Smooth muscle cell (in vitro differentiated cells): ENCODE measurements around the gene INO80. TPM values are rescaled to one million over a fixed set of nuclear protein-coding genes. Genes with fewer than 3 reads are reported as not detected.
"Not testable (repeated sequence)": the region's sequence is repeated elsewhere in the genome, so short reads cannot be mapped to it uniquely, and the experiment has no call there.

Experiments used
- DNase-seq: peaks from one replicate; lab custom pipeline; 2025; ENCODE audit not compliant: unreplicated experiment; lab: John Stamatoyannopoulos, UW
- H2AFZ ChIP-seq: fragments of 200-600 bp; sonication (generic); 2 replicates; pipeline ENCODE4 v1.6.0; 2016; ENCODE audit warnings: antibody characterized with exemption, low read depth, mild to moderate bottlenecking
- H3F3A ChIP-seq: fragments of 200-600 bp; sonication (generic); 2 replicates; pipeline ENCODE4 v1.6.0; 2017; ENCODE audit warnings: antibody characterized with exemption, low read depth
- H3K27ac ChIP-seq: fragments of 200-600 bp; sonication (generic); 2 replicates; pipeline ENCODE4 v1.5.1; 2016; ENCODE audit warnings: low read depth, mild to moderate bottlenecking
- H3K27me3 ChIP-seq: fragments of 200-600 bp; sonication (generic); 2 replicates; pipeline ENCODE4 v1.6.1; 2016; ENCODE audit warnings: low read depth, mild to moderate bottlenecking
- H3K36me3 ChIP-seq: fragments of 200-600 bp; sonication (generic); 2 replicates; pipeline ENCODE4 v1.5.1; 2016; ENCODE audit warnings: low read depth
- H3K4me1 ChIP-seq: fragments of 200-600 bp; sonication (generic); 2 replicates; pipeline ENCODE4 v1.5.1; 2016; ENCODE audit warnings: low read depth
- H3K4me2 ChIP-seq: fragments of 200-600 bp; sonication (generic); 2 replicates; pipeline ENCODE4 v1.6.0; 2016; ENCODE audit warnings: mild to moderate bottlenecking
- H3K4me3 ChIP-seq: fragments of 200-600 bp; sonication (generic); 2 replicates; pipeline ENCODE4 v1.5.1; 2016; ENCODE audit warnings: mild to moderate bottlenecking
- H3K79me2 ChIP-seq: fragments of 200-600 bp; sonication (generic); 2 replicates; pipeline ENCODE4 v1.6.0; 2016; ENCODE audit warnings: low read depth, mild to moderate bottlenecking
- H3K9ac ChIP-seq: fragments of 200-600 bp; sonication (generic); 2 replicates; pipeline ENCODE4 v1.6.0; 2016; ENCODE audit warnings: low read depth
- H3K9me3 ChIP-seq: fragments of 200-600 bp; sonication (generic); replicated peaks from 2 replicates; pipeline ENCODE4 v1.5.1; 2016; ENCODE audit warnings: low read depth
- H4K20me1 ChIP-seq: fragments of 200-600 bp; sonication (generic); 2 replicates; pipeline ENCODE4 v1.6.0; 2016; ENCODE audit warnings: low read depth
- WGBS: methylation state at CpG from one replicate; pipeline ENCODE4 v1.1.7; 2016; ENCODE audit warnings: low lambda C conversion rate; 5-methylcytosine and 5-hydroxymethylcytosine counted together
- polyA plus RNA-seq: library from polyadenylated mRNA; unstranded; fragments of >200 nt; fragmentation: Nextera tagmentation; extraction: Ambion mirVana; gene quantifications from 2 replicates; pipeline ENCODE4 v1.2.1, GENCODE V29; 2016
- total RNA-seq: library from RNA; depleted of rRNA; stranded (reverse); fragments of >200 nt; gene quantifications from 2 replicates; pipeline ENCODE4 v1.2.3, GENCODE V29; 2014
- TF ChIP-seq, protein P1 (sequence below): fragments of 200-600 bp; sonication (generic); IDR thresholded peaks from 2 replicates; pipeline ENCODE4 v1.5.1; 2017; ENCODE audit warnings: borderline replicate concordance, mild to moderate bottlenecking, antibody characterized with exemption; ENCODE audit not compliant: insufficient read depth, poor library complexity, severe bottlenecking

INO80 gene
- total and polyA plus RNA-seq, 2 experiments from 2014 or later = 4.4 to 8.3 TPM

DNA sequence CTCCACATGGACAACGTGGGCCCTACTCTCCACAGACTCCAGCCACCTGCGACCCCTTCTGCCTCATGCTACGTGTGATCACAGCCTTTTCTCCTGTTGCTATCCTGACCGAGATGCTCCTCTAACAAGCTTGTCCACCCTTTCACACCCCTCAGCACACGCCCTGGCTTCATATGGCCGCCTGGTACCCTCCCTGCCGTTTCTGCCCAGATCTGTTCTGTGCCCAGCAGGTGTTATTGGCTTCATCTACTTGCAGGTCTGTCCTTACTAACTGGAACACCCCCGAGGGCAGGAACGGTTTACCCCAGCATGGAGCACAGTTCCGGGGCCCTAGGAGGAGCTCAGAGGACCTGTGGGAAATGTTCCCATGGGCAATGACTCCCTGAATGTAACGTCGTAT, 152.9 kb downstream of the INO80 start:
- H2AFZ ChIP-seq = no peak overlapping the region
- no peaks in the 10 kb centered on the region for H3K9me3 ChIP-seq
- TF ChIP-seq, protein P1, sequence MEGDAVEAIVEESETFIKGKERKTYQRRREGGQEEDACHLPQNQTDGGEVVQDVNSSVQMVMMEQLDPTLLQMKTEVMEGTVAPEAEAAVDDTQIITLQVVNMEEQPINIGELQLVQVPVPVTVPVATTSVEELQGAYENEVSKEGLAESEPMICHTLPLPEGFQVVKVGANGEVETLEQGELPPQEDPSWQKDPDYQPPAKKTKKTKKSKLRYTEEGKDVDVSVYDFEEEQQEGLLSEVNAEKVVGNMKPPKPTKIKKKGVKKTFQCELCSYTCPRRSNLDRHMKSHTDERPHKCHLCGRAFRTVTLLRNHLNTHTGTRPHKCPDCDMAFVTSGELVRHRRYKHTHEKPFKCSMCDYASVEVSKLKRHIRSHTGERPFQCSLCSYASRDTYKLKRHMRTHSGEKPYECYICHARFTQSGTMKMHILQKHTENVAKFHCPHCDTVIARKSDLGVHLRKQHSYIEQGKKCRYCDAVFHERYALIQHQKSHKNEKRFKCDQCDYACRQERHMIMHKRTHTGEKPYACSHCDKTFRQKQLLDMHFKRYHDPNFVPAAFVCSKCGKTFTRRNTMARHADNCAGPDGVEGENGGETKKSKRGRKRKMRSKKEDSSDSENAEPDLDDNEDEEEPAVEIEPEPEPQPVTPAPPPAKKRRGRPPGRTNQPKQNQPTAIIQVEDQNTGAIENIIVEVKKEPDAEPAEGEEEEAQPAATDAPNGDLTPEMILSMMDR = no peak
- no peaks in the 10 kb centered on the region for H3F3A ChIP-seq
- H3K36me3 ChIP-seq = no peaks in the 10 kb centered on the region
- no peak overlapping the region for H3K4me3 ChIP-seq
- H3K27ac ChIP-seq = no peak overlapping the region
- DNase-seq = no peak
- H3K79me2 ChIP-seq = no peaks in the 10 kb centered on the region
- H3K9ac ChIP-seq = no peak overlapping the region
- H3K4me1 ChIP-seq = peaks cover 6% of the 10 kb centered on the region
- no peaks in the 10 kb centered on the region for H3K27me3 ChIP-seq
- WGBS = 92% methylated on average over 12 of the region's 12 CpGs
- H3K4me2 ChIP-seq = no peak overlapping the region
- no peaks in the 10 kb centered on the region for H4K20me1 ChIP-seq

DNA sequence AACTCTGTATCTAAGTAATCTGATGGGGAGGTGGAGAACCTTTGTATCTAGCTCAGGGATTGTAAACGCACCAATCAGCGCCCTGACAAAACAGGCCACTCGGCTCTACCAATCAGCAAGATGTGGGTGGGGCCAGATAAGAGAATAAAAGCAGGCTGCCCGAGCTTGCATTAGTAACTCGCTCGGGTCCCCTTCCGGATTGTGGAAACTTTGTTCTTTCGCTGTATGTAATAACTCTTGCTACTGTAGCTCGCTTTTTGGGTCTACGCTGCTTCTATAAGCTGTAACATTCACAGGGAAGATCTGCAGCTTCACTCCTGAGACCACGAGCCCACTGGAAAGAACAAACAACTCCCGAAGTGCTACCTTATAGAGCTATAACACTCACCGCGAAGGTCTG, 153.8 kb downstream of the INO80 start:
- WGBS = 99% methylated on average over 14 of the region's 14 CpGs
- H3K4me2 ChIP-seq, H3K27me3 ChIP-seq, H2AFZ ChIP-seq, H4K20me1 ChIP-seq, H3K4me1 ChIP-seq, DNase-seq, H3K79me2 ChIP-seq, H3K9me3 ChIP-seq, H3K36me3 ChIP-seq, H3F3A ChIP-seq, H3K4me3 ChIP-seq, H3K27ac ChIP-seq, H3K9ac ChIP-seq: not testable (repeated sequence)

DNA sequence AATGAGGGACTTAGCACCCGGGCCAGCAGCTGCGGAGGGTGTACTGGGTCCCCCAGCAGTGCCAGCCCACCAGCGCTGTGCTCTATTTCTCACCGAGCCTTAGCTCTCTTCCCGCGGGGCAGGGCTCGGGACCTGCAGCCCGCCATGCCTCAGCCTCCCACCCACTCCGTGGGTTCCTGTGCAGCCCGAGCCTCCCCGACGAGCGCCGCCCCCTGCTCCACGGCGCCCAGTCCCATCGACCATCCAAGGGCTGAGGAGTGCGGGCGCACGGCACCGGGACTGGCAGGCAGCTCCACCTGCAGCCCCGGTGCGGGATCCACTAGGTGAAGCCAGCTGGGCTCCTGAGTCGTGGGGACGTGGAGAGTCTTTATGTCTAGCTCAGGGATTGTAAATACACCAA, 154.3 kb downstream of the INO80 start:
- H3K27ac ChIP-seq, H3K9ac ChIP-seq: not testable (repeated sequence)
- WGBS = 98% methylated on average over 24 of the region's 25 CpGs

DNA sequence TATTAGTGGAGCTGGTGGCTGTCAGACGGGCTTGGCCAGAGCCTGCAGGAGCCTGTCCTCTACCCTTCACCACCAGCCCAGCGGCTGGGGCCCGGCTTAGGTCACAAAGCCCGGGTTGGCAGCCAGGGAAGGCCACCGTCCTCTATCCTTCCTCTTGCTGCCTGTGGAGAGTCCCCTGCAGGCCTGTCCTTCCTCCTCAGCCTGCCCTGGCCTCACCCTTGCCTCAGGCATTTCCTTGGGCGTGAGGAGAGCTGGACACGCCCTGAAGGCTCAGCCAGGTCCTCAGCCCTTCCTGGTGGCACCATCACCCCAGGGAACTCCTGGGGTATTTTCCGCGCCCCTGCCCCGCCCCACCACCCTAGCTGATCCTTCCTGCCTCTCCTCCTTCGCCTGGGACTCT, 155.2 kb downstream of the INO80 start:
- Histone ChIP-seq H3K9ac (no peak overlapping the region), H3K27ac (no peak overlapping the region), H3K4me2 (no peak overlapping the region), H4K20me1 (peaks cover 17% of the 10 kb centered on the region), H3F3A (peaks cover 3% of the 10 kb centered on the region), H3K4me1 (peaks cover 6% of the 10 kb centered on the region), H3K36me3 (no peaks in the 10 kb centered on the region), H3K27me3 (no peaks in the 10 kb centered on the region), H3K9me3 (no peaks in the 10 kb centered on the region), H3K79me2 (peaks cover 5% of the 10 kb centered on the region), H3K4me3 (no peak overlapping the region), H2AFZ (no peak overlapping the region)
- TF ChIP-seq, protein P1 = no peak
- 93% methylated on average over 11 of the region's 11 CpGs for WGBS
- DNase-seq = no peak

More for the DNA sequence above, 154.3 kb downstream of the INO80 start:
- H3K36me3 ChIP-seq, H3K27me3 ChIP-seq, H3K4me2 ChIP-seq, H3K79me2 ChIP-seq, H3K9me3 ChIP-seq, H4K20me1 ChIP-seq, DNase-seq, H3K4me1 ChIP-seq, H2AFZ ChIP-seq, H3F3A ChIP-seq, H3K4me3 ChIP-seq: not testable (repeated sequence)
